ENCODE measurements around the gene OR2T6. TPM values are rescaled to one million over a fixed set of nuclear protein-coding genes. Genes with fewer than 3 reads are reported as not detected.

The OR2T6 gene
- total RNA-seq, 4 donors from 2014 or later: not detected

DNA sequence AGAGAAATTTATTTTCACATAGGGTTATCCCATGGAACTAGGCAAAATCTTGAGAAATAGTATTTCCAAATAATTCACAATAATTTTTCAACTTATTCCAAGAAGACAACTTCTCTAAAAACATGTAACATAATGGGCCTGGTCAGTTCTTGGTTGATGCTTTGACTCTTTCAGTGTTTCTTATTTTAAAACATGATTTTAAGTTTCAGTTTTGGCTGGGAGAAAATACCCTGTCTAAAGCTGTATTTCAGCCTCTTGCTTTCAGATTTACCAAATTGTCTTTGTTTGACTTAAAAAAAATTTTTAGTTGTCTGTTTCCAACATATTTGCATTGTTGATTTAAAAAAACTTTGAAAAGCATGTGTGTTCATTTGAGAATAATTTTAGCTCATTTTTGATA, 8.9 kb upstream of the OR2T6 start:
- no peaks in the 10 kb centered on the region for H3K36me3 ChIP-seq
- TF ChIP-seq, protein P1, sequence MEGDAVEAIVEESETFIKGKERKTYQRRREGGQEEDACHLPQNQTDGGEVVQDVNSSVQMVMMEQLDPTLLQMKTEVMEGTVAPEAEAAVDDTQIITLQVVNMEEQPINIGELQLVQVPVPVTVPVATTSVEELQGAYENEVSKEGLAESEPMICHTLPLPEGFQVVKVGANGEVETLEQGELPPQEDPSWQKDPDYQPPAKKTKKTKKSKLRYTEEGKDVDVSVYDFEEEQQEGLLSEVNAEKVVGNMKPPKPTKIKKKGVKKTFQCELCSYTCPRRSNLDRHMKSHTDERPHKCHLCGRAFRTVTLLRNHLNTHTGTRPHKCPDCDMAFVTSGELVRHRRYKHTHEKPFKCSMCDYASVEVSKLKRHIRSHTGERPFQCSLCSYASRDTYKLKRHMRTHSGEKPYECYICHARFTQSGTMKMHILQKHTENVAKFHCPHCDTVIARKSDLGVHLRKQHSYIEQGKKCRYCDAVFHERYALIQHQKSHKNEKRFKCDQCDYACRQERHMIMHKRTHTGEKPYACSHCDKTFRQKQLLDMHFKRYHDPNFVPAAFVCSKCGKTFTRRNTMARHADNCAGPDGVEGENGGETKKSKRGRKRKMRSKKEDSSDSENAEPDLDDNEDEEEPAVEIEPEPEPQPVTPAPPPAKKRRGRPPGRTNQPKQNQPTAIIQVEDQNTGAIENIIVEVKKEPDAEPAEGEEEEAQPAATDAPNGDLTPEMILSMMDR (IDR thresholded peaks at IDR 0.05): no peak
- TF ChIP-seq POLR2A (IDR thresholded peaks at IDR 0.05): no peak
- intact Hi-C loops (cut with DNase I): no loop called here
- no peak overlapping the region for H3K27ac ChIP-seq
- no peak for DNase-seq
- no peaks in the 10 kb centered on the region for H3K4me1 ChIP-seq
- H3K27me3 ChIP-seq: no peaks in the 10 kb centered on the region
- no peaks in the 10 kb centered on the region for H3K9me3 ChIP-seq
- no peak overlapping the region for H3K4me3 ChIP-seq

DNA sequence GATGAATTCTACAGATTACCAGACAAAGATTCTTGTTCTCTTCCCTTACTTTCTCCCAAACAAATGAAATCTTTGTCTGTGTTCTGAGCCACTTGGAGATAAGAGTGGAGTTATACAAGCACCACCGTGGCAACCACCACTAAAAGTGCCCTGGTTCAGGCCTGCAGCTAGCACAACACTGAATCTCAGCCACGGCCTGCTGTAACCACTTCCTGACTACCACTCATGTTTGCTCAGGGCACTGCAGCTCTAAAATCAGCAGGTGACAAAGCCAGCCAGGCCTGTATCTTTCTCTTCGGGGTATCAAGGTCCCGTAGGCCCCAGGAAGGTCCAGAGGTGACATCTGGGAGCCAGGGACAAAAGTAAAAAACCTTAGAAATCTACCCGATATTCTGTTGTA, 3.2 kb upstream of the OR2T6 start:
- no peaks in the 10 kb centered on the region for H3K27me3 ChIP-seq
- H3K4me1 ChIP-seq: no peaks in the 10 kb centered on the region
- DNase-seq: no peak
- TF ChIP-seq POLR2A (IDR thresholded peaks at IDR 0.05): no peak
- TF ChIP-seq, protein P1 (IDR thresholded peaks at IDR 0.05): no peak
- H3K4me3 ChIP-seq: no peak overlapping the region
- H3K9me3 ChIP-seq: peaks cover 0 to 8% (median 0%) of the 10 kb centered on the region in 3 donors
- intact Hi-C loops (cut with DNase I): no loop called here
- H3K36me3 ChIP-seq: no peaks in the 10 kb centered on the region
- H3K27ac ChIP-seq: no peak overlapping the region
- WGBS, 2 donors: 56 to 58% methylated on average over 5 of the region's 5 CpGs

DNA sequence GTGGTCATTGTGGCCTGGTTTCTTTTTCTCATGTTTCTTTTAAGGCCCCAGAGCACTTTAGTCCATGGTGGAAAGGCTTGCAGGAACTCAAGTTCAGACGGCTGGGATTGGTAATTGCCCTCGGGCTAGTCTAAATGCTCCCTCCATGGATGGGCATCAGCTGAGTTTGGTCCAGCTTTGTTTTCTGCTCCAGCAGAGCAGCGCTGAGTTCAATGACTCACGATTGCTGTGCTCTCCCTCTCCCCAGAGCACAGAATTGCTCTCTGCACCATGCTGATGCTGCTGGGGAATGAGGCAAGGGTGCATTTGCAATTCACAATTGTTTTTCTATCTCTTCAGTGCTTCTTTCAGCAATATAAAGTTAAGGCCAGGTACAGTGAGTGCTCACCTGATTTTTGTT, 1.8 kb upstream of the OR2T6 start:
- TF ChIP-seq POLR2A (IDR thresholded peaks at IDR 0.05): no peak
- TF ChIP-seq, protein P1 (IDR thresholded peaks at IDR 0.05): no peak
- Histone ChIP-seq H3K36me3 (no peaks in the 10 kb centered on the region), H3K9me3 (peaks cover 0 to 8% (median 0%) of the 10 kb centered on the region in 3 donors), H3K27me3 (no peaks in the 10 kb centered on the region), H3K4me1 (no peaks in the 10 kb centered on the region), H3K4me3 (no peak overlapping the region), H3K27ac (no peak overlapping the region)
- no peak for DNase-seq
- 57 to 69% methylated on average over 1 to 4 of the region's 4 CpGs for WGBS, 2 donors
- intact Hi-C loops (cut with DNase I): no loop called here

DNA sequence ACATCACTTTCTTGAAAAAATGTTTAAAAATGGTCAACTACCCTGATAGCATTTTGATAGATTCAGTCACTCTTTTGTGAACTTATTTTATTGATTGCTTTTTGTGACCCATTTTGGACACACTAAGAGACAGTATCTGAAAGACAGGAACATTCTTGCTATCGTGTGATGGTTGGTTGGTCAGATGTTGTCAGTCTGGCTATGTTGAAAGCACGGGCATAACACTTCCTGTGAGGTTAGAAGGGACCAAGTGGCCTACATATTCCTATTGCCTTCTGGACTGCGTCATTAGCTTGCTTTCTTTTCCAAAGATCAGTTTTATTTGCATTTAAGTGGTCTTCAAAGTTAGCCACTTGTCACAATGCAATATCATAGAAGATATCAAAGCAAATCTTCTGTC, 1.4 kb downstream of the OR2T6 start:
- intact Hi-C loops (cut with DNase I): no loop called here
- H3K36me3 ChIP-seq: no peaks in the 10 kb centered on the region
- H3K4me3 ChIP-seq: no peak overlapping the region
- no peaks in the 10 kb centered on the region for H3K4me1 ChIP-seq
- DNase-seq: no peak
- no peaks in the 10 kb centered on the region for H3K27me3 ChIP-seq
- no peak overlapping the region for H3K27ac ChIP-seq
- H3K9me3 ChIP-seq: peaks cover 0 to 8% (median 0%) of the 10 kb centered on the region in 3 donors
- no peak for TF ChIP-seq POLR2A (IDR thresholded peaks at IDR 0.05)
- TF ChIP-seq, protein P1 (IDR thresholded peaks at IDR 0.05): no peak
- 34 to 53% methylated on average over 3 of the region's 3 CpGs for WGBS, 2 donors

DNA sequence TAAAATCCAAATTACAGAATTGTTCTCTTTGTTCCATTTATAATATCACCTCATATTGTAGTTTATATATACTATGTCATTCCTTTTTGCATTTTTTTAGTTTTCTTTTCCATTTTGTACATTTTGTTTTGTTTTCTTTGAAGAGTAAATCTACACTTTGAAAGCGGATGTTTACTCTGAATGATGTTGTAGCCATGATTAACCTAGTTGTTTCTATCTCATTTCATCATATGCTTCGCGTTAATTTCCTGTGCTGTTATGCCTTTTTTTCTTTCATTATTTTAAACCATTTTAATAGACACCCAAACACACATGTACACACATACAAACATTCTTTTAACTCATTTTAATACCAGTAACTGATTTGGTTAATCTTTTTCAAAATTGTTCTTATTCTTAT, 5.3 kb downstream of the OR2T6 start:
- TF ChIP-seq, protein P1 (IDR thresholded peaks at IDR 0.05): no peak
- no peak for TF ChIP-seq POLR2A (IDR thresholded peaks at IDR 0.05)
- intact Hi-C loops (cut with DNase I): no loop called here
- no peak overlapping the region for H3K4me3 ChIP-seq
- no peak for DNase-seq
- WGBS, 2 donors: 84 to 89% methylated on average over 3 of the region's 3 CpGs
- H3K27ac ChIP-seq: no peak overlapping the region
- no peaks in the 10 kb centered on the region for H3K36me3 ChIP-seq
- no peaks in the 10 kb centered on the region for H3K4me1 ChIP-seq
- H3K27me3 ChIP-seq: no peaks in the 10 kb centered on the region
- H3K9me3 ChIP-seq: no peaks in the 10 kb centered on the region

Data from esophagus squamous epithelium (tissue), 5 donors.